Ishikawa (cell line): Measurements from ENCODE around the gene SYCE3.

Experiments used
- CEBPB ChIP-seq: IDR thresholded peaks from 2 replicates; pipeline ENCODE4 v1.6.1; 2012
- CREB1 ChIP-seq: IDR thresholded peaks from 2 replicates; pipeline ENCODE4 v1.6.1; 2012; ENCODE audit warnings: low read depth
- EGR1 ChIP-seq: IDR thresholded peaks from 2 replicates; pipeline ENCODE4 v1.6.1; 2012
- EP300 ChIP-seq: IDR thresholded peaks from 2 replicates; pipeline ENCODE4 v1.6.1; 2012; ENCODE audit warnings: borderline replicate concordance
- FOXM1 ChIP-seq: IDR thresholded peaks from 2 replicates; pipeline ENCODE4 v1.6.1; 2012; ENCODE audit warnings: low read depth, borderline replicate concordance
- MAX ChIP-seq: IDR thresholded peaks from 2 replicates; pipeline ENCODE4 v1.6.1; 2012
- NFIC ChIP-seq: IDR thresholded peaks from 2 replicates; pipeline ENCODE4 v1.6.1; 2012
- RAD21 ChIP-seq: IDR thresholded peaks from 2 replicates; pipeline ENCODE4 v1.6.1; 2012; ENCODE audit warnings: low read depth
- REST ChIP-seq: IDR thresholded peaks from 2 replicates; pipeline ENCODE4 v1.6.1; 2012; ENCODE audit warnings: low read depth, mild to moderate bottlenecking
- TAF1 ChIP-seq: IDR thresholded peaks from 2 replicates; pipeline ENCODE4 v1.6.1; 2012; ENCODE audit warnings: low read depth, mild to moderate bottlenecking
- TCF12 ChIP-seq: IDR thresholded peaks from 2 replicates; pipeline ENCODE4 v1.6.1; 2012; ENCODE audit warnings: low read depth
- TEAD4 ChIP-seq: IDR thresholded peaks from 2 replicates; pipeline ENCODE4 v1.6.1; 2012
- USF1 ChIP-seq: IDR thresholded peaks from 2 replicates; pipeline ENCODE4 v1.6.1; 2012
- YY1 ChIP-seq: IDR thresholded peaks from 2 replicates; pipeline ENCODE4 v1.6.1; 2012; ENCODE audit warnings: low read depth
- ZBTB7A ChIP-seq: IDR thresholded peaks from 2 replicates; pipeline ENCODE4 v1.6.1; 2012; ENCODE audit warnings: low read depth

Gene SYCE3

GRCh38 chr22:50544746-50545253 lies 17.9 kb downstream of the SYCE3 start:
- no peak for TF ChIP-seq ZBTB7A
- no peak for TF ChIP-seq CREB1
- no peak for TF ChIP-seq EP300
- no peak for TF ChIP-seq RAD21
- TF ChIP-seq TAF1, result no peak
- TF ChIP-seq CEBPB, result no peak
- TF ChIP-seq TCF12, result no peak
- no peak for TF ChIP-seq FOXM1
- TF ChIP-seq MAX, result no peak
- TF ChIP-seq YY1, result no peak
- TF ChIP-seq NFIC, result no peak
- no peak for TF ChIP-seq TEAD4
- TF ChIP-seq REST, result no peak
- TF ChIP-seq USF1, result no peak
- TF ChIP-seq EGR1, result no peak

GRCh38 chr22:50544078-50544745 lies 18.5 kb downstream of the SYCE3 start:
- TF ChIP-seq MAX (no peak), FOXM1 (no peak), REST (no peak), CREB1 (no peak), TAF1 (no peak), TCF12 (no peak), YY1 (no peak), EP300 (no peak), TEAD4 (no peak), RAD21 (no peak), CEBPB (no peak), ZBTB7A (no peak), NFIC (no peak), EGR1 (no peak), USF1 (no peak)

- TF ChIP-seq NFIC (no peak), CREB1 (no peak), YY1 (no peak), EP300 (no peak), REST (no peak), FOXM1 (no peak), USF1 (no peak), MAX (no peak)
Measured at GRCh38 chr22:50542416-50542927, 20.2 kb downstream of the SYCE3 start.
